GM18858 (cell line): ENCODE measurements around the gene CHST13.
"Not testable (repeated sequence)": the region's sequence is repeated elsewhere in the genome, so short reads cannot be mapped to it uniquely, and the experiment has no call there.

Experiments used
- ATAC-seq: cut with Tn5 transposase; IDR thresholded peaks from one replicate; pipeline ENCODE4 v1.9.1; 2021; ENCODE audit not compliant: unreplicated experiment

Gene CHST13

GRCh38 chr3:126525091-126525852 lies 1.3 kb downstream of the CHST13 start:
- ATAC-seq, result no peak

GRCh38 chr3:126525853-126526667 lies 2.1 kb downstream of the CHST13 start:
- ATAC-seq, result no peak

GRCh38 chr3:126526668-126527005 lies 2.7 kb downstream of the CHST13 start:
- ATAC-seq, result no peak

- no peak for ATAC-seq
Measured at GRCh38 chr3:126527006-126527405, 3.1 kb downstream of the CHST13 start.

- ATAC-seq, result no peak
Measured at GRCh38 chr3:126527455-126528211, 3.7 kb downstream of the CHST13 start.

- ATAC-seq, result no peak
Measured at GRCh38 chr3:126528419-126528799, 4.5 kb downstream of the CHST13 start.

- no peak for ATAC-seq
Measured at GRCh38 chr3:126528800-126529541, 5.0 kb downstream of the CHST13 start.

- ATAC-seq, result no peak
Measured at GRCh38 chr3:126529585-126530170, 5.7 kb downstream of the CHST13 start.

- no peak for ATAC-seq
Measured at GRCh38 chr3:126530171-126531050, 6.5 kb downstream of the CHST13 start.

GRCh38 chr3:126531051-126531330 lies 7.0 kb downstream of the CHST13 start:
- ATAC-seq, result no peak

- ATAC-seq, result no peak
Measured at GRCh38 chr3:126533506-126533905, 9.6 kb downstream of the CHST13 start.

- not testable (repeated sequence) for ATAC-seq
Measured at GRCh38 chr3:126534716-126535115, 10.8 kb downstream of the CHST13 start.

GRCh38 chr3:126535636-126536035 lies 11.7 kb downstream of the CHST13 start:
- ATAC-seq, result no peak

GRCh38 chr3:126536126-126536525 lies 12.2 kb downstream of the CHST13 start:
- no peak for ATAC-seq

- no peak for ATAC-seq
Measured at GRCh38 chr3:126537116-126537729, 13.3 kb downstream of the CHST13 start.

- no peak for ATAC-seq
Measured at GRCh38 chr3:126537730-126538281, 13.9 kb downstream of the CHST13 start.

- ATAC-seq, result no peak
Measured at GRCh38 chr3:126538316-126538715, 14.4 kb downstream of the CHST13 start.

- ATAC-seq, result no peak
Measured at GRCh38 chr3:126538966-126539365, 15.0 kb downstream of the CHST13 start.
